IMR-90 (cell line): ENCODE results near the gene NIPA2.

Source experiments
- BHLHE40 ChIP-seq: fragments of 150-350 bp; IDR thresholded peaks from 2 replicates; pipeline ENCODE4 v1.6.1; 2016; ENCODE audit warnings: mild to moderate bottlenecking, low read depth, low read length
- FOS ChIP-seq: fragments of 150-350 bp; IDR thresholded peaks from 2 replicates; pipeline ENCODE4 v1.6.1; 2016; ENCODE audit warnings: low read depth, low read length
- MAZ ChIP-seq: IDR thresholded peaks from 2 replicates; pipeline ENCODE4 v1.6.1; 2012; ENCODE audit warnings: low read depth, mild to moderate bottlenecking, low read length, improper control_type of control experiment, moderate library complexity, borderline replicate concordance
- MXI1 ChIP-seq: IDR thresholded peaks from 2 replicates; pipeline ENCODE4 v1.6.1; 2012; ENCODE audit warnings: low read depth, mild to moderate bottlenecking, low read length, moderate library complexity, borderline replicate concordance
- POLR2A ChIP-seq: IDR thresholded peaks from 2 replicates; pipeline ENCODE4 v1.6.1; 2012; ENCODE audit warnings: mild to moderate bottlenecking, low read depth, low read length
- RAD21 ChIP-seq: IDR thresholded peaks from 2 replicates; pipeline ENCODE4 v1.6.1; 2012; ENCODE audit warnings: low read length, improper control_type of control experiment
- RCOR1 ChIP-seq: IDR thresholded peaks from 2 replicates; pipeline ENCODE4 v1.6.1; 2012; ENCODE audit warnings: mild to moderate bottlenecking, low read length, improper control_type of control experiment; ENCODE audit not compliant: insufficient replicate concordance
- SMC3 ChIP-seq: fragments of 150-350 bp; IDR thresholded peaks from 2 replicates; pipeline ENCODE4 v1.6.1; 2016; ENCODE audit warnings: low read depth, mild to moderate bottlenecking, antibody characterized with exemption, low read length, moderate library complexity
- TF ChIP-seq, protein P1 (sequence below): fragments of 150-350 bp; IDR thresholded peaks from 2 replicates; pipeline ENCODE4 v1.6.1; 2016; ENCODE audit warnings: low read depth, mild to moderate bottlenecking, low read length, moderate library complexity, borderline replicate concordance
- TF ChIP-seq, protein P2 (sequence below): conservative IDR thresholded peaks from 2 replicates; pipeline ENCODE4 v1.5.1; 2012; ENCODE audit warnings: mild to moderate bottlenecking, low read depth, low read length, improper control_type of control experiment
- TF ChIP-seq, protein P3 (sequence below): fragments of 150-350 bp; IDR thresholded peaks from 2 replicates; pipeline ENCODE4 v1.6.1; 2017; ENCODE audit warnings: mild to moderate bottlenecking, antibody characterized with exemption, low read length, low read depth

DNA sequence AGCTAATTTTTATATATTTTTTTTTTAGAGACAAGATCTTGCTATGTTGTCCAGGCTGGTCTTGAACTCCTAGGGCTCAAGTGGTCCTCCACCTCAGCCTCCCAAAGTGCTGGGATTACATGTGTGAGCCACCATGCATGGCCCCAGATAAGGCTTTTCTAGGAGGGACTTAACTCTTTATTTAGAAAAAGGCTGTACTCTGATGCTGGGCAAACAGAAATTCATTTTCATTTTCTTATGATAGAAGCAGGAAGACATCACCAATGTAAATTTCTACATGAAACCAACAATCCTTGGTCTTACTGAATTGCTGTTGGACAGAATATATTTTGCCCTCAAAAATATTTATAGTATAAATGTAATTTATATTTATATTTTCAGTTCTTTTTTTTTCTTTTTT is 42.4 kb upstream of the NIPA2 start:
- no peak for TF ChIP-seq FOS
- TF ChIP-seq, protein P1, sequence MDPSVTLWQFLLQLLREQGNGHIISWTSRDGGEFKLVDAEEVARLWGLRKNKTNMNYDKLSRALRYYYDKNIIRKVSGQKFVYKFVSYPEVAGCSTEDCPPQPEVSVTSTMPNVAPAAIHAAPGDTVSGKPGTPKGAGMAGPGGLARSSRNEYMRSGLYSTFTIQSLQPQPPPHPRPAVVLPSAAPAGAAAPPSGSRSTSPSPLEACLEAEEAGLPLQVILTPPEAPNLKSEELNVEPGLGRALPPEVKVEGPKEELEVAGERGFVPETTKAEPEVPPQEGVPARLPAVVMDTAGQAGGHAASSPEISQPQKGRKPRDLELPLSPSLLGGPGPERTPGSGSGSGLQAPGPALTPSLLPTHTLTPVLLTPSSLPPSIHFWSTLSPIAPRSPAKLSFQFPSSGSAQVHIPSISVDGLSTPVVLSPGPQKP, result no peak
- TF ChIP-seq, protein P2, sequence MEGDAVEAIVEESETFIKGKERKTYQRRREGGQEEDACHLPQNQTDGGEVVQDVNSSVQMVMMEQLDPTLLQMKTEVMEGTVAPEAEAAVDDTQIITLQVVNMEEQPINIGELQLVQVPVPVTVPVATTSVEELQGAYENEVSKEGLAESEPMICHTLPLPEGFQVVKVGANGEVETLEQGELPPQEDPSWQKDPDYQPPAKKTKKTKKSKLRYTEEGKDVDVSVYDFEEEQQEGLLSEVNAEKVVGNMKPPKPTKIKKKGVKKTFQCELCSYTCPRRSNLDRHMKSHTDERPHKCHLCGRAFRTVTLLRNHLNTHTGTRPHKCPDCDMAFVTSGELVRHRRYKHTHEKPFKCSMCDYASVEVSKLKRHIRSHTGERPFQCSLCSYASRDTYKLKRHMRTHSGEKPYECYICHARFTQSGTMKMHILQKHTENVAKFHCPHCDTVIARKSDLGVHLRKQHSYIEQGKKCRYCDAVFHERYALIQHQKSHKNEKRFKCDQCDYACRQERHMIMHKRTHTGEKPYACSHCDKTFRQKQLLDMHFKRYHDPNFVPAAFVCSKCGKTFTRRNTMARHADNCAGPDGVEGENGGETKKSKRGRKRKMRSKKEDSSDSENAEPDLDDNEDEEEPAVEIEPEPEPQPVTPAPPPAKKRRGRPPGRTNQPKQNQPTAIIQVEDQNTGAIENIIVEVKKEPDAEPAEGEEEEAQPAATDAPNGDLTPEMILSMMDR, result no peak
- no peak for TF ChIP-seq SMC3
- no peak for TF ChIP-seq POLR2A
- TF ChIP-seq MXI1, result no peak
- TF ChIP-seq RCOR1, result no peak
- TF ChIP-seq BHLHE40, result no peak
- TF ChIP-seq, protein P3, sequence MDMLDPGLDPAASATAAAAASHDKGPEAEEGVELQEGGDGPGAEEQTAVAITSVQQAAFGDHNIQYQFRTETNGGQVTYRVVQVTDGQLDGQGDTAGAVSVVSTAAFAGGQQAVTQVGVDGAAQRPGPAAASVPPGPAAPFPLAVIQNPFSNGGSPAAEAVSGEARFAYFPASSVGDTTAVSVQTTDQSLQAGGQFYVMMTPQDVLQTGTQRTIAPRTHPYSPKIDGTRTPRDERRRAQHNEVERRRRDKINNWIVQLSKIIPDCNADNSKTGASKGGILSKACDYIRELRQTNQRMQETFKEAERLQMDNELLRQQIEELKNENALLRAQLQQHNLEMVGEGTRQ, result no peak
- TF ChIP-seq MAZ, result no peak
- TF ChIP-seq RAD21, result no peak
